GM23248 (cell line): ENCODE data around the gene EVC.

Experiments
- EZH2 ChIP-seq: fragments of 200-600 bp; sonication (generic); IDR thresholded peaks from 2 replicates; pipeline ENCODE4 v1.6.1; 2018; ENCODE audit warnings: antibody characterized with exemption, mild to moderate bottlenecking; ENCODE audit not compliant: insufficient read depth, poor library complexity, severe bottlenecking
- EZH2phosphoT487 ChIP-seq: fragments of 200-600 bp; sonication (generic); IDR thresholded peaks from 2 replicates; pipeline ENCODE4 v1.6.1; 2018; ENCODE audit warnings: antibody characterized with exemption, moderate library complexity, mild to moderate bottlenecking, low read depth; ENCODE audit not compliant: insufficient read depth

DNA sequence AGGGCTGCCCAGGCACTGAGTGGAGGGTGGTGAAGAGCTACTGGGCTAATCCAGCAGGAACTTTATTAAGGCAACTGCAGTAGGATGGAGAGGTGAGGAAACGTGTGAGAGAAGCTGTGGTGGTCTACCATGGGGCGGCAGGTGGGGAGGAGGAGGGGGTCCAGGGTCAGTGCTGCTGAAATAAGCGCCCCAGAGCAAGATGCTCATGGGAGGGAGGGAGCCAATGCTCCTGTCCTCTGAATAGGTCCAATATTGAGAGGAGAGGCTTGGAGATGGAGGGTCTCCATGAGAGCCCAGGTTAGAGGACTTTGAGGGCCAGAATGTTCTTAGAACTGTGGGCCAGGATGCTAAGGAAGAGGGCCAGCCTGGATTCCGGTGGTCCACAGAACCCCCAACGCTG, 35.2 kb downstream of the EVC start:
- TF ChIP-seq EZH2 (no peak), EZH2phosphoT487 (no peak)
